AG09319 (cell line): ENCODE data around the gene OR10H3.

Source experiments
- DNase-seq: peaks from one replicate; pipeline ENCODE4 v3.0.0-alpha.2; 2010; ENCODE audit warnings: low read depth; ENCODE audit errors: extremely low read depth
- CTCF ChIP-seq: IDR thresholded peaks from 2 replicates; pipeline ENCODE4 v1.5.1; 2011; ENCODE audit warnings: low read depth, mild to moderate bottlenecking, inconsistent platforms, low read length, moderate library complexity

The OR10H3 gene

GRCh38 chr19:15788594-15789270, 50.9 kb downstream of the OR10H3 start:
- no peak for DNase-seq
- TF ChIP-seq CTCF: no peak

- DNase-seq: no peak
- no peak for TF ChIP-seq CTCF
Observed at GRCh38 chr19:15790096-15790495, 52.3 kb downstream of the OR10H3 start.
